ENCODE results near the gene MSI1.

DNA sequence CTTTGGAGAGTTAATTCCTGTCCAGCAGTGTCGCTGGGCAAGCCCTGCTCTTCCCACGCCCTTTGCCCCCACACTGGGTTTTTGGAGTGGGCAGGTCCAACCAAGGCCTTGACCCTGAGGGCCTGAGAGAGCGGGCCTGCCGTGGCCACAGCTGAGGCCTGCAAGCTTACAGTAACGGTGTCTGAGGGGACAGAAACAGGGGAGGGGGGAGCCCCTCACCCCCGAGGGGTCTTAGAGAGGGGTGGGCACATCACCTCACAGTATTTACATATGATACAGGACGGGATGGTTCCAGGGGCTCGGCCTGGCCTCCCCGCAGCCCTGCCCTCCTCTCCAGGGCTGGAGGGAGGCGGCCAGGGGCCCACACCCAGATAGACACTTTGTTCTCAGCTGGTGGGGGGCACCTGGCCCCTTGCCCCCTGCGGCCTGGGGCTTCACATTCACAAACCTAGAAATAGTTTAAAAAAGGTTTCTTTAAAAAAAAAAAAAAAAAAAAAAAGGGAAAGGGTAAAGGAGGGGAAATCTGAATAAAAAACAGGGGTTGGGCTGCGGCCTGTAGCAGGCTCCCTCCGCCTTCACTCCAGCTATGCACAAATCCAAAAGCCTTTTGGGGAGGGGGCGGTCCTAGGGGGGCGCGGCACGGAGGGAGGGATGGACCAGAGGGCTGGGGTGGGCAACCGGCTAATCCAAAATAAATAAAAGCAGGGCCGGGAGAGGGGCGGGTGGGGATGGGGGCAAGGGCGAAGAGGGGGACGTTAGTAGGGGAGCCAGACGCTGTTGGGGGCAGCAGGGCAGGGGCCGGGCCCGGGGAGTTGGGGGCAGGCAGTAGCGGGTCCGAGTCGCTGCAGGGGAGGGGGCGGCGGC, 26.6 kb downstream of the MSI1 start:
- TF ChIP-seq, protein P1, sequence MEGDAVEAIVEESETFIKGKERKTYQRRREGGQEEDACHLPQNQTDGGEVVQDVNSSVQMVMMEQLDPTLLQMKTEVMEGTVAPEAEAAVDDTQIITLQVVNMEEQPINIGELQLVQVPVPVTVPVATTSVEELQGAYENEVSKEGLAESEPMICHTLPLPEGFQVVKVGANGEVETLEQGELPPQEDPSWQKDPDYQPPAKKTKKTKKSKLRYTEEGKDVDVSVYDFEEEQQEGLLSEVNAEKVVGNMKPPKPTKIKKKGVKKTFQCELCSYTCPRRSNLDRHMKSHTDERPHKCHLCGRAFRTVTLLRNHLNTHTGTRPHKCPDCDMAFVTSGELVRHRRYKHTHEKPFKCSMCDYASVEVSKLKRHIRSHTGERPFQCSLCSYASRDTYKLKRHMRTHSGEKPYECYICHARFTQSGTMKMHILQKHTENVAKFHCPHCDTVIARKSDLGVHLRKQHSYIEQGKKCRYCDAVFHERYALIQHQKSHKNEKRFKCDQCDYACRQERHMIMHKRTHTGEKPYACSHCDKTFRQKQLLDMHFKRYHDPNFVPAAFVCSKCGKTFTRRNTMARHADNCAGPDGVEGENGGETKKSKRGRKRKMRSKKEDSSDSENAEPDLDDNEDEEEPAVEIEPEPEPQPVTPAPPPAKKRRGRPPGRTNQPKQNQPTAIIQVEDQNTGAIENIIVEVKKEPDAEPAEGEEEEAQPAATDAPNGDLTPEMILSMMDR (conservative IDR thresholded peaks at IDR 0.05; ENCODE audit: low read length): no peak
- no peak for TF ChIP-seq EZH2phosphoT487 (IDR thresholded peaks at IDR 0.05; ENCODE audit: borderline replicate concordance, low read depth, low read length)

Measured in OCI-LY7 (cell line).